Measurements from ENCODE around the gene GCN1.
A peak's percentile ranks its signal among the peaks of the same experiment; 100 is the strongest.

The GCN1 gene

DNA sequence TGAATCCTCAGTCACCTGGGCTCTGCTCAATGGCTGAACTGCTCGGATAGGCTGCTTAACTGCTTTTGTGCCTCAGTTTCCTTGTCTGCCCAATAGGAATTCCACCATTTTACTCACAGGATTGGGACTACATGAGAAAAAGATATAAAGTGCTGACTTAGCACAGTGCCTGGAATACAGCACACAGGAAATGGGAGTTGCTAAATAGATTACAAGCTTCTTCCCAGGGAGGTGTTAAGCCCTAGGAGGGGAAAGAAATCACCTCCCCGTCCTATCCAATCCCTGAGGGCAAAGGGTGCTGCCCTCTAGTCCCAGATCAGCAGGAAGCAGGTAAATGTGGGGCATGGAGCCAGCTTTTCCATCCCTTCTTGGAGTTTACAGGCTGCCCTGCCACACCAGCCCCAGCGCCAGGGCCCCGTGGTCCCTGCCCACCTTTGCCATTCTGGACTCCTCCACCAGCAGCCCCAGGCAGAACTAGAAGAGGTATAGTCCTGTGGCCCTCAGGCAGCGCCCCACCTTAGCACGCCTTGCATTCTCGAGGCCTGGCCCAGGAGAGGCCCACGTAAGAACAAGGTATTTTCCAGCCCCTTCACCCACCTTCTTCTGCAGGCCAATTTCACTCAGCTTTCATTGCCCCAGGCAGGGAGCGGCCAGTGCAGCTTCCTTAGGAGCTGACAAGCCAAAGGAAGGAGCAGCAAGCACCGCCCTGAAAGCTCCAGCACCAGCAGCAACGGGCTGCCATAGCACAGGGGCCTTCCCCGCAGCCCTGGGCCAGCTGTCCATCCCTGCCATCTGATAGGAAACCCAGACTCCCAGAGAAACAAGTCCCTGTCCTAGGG lies 35.2 kb upstream of the GCN1 start:
- no peak for DNase-seq

DNA sequence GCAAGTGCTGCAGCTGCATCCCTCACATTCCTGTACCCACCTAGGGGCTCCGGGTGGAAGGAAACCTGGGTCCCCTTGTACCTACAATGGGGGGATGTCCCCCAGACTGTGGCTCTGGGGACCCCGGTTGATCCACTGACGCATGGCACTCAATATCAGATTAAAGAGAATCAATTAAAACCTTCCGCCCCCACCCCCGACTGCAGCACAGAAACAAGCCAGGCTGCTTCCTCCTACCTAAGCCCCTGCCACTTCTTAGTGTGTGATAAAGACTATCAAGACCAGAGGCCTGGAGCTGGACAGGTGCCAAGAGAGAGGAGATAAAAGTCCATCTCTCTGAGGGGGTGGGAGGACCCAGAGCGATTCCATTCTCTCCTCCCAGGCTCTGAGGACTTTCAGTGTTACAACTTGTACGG lies 34.6 kb upstream of the GCN1 start:
- DNase-seq = no peak

DNA sequence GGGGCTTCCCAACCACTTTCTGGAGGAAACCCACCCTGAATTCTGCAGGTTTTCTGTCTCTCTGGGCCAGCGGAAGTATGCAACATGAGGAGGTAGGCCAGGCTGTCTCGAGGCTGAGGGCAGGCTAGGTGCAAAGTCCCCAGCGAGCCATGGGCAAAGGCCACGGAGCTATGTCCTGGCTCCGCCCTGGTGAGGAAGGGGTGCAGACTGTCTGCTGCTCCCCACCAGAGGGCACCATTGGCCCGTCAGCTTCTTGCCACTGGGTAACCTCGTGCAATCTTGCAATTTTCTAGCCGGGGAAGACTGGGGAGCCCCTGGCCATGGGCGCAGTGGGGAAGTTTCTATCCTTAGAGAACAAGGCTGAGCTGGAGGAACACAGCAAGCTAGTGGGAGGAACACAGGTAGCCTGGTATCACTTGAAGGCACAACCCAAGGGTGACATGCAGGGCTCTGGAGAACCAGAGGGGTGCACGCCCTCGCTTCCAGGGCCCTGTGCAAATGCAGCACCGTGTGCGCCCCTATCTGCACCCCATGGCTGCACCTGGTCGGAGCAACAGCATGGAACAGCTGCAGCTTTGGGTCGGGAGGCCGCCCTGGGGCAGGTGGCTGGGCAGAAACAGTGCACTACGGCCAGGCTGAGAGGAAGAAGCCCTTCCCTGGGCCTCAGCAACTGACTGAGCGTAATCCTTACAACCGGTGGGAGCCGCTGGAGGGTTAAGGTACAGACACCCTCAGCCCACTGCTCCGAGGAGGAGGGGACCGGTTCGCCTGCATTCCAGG lies 34.0 kb upstream of the GCN1 start:
- peak; percentile 42 for DNase-seq

DNA sequence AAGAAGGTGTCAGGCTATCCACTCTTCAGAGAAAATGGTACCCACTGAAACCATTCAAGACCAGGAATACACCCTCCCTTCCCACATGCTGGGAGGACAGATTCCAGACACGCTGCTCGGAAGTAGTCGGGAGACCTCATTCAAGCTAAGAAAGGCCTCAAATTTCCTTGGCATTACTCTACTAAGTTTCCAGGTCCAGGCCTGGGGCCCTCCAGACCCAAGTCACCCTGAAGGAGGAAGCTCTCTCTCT lies 33.5 kb upstream of the GCN1 start:
- DNase-seq = no peak

DNA sequence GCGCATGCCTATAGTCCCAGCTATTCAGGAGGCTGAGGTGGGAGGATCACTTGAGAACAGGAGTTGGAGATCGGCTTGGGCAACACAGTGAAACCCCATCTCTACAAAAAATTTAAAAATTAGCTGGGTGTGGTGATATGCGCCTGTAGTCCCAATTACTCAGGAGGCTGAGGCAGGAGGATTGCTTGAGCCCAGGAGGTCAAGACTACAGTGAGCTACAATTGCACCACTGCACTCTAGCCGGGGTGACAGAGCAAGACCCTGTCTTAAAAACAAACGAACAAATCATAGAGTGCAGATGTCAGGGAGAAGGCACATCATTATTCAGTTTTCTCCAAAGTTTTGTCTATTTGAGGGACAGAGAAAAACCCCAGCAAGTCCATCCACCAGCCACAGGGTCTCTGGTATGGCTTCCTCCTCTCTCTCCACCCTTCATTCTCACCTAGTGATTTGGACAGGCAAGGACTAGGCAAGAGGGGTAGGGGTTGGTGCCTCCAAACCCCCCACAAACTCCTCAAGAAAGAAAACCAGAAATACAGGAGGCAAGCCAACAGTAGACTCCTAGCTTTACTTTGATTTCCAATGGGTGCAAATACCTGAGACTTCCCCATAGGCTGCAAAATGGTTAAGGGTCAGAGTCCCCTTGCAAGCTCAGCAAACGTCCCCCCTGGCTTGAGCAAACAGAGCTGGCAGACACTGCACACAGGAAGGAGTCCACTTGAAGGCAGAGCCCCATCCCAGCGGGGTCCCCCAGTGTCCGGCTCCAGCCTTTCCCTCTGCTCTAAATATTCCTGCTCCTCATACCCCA lies 32.9 kb upstream of the GCN1 start:
- no peak for DNase-seq

DNA sequence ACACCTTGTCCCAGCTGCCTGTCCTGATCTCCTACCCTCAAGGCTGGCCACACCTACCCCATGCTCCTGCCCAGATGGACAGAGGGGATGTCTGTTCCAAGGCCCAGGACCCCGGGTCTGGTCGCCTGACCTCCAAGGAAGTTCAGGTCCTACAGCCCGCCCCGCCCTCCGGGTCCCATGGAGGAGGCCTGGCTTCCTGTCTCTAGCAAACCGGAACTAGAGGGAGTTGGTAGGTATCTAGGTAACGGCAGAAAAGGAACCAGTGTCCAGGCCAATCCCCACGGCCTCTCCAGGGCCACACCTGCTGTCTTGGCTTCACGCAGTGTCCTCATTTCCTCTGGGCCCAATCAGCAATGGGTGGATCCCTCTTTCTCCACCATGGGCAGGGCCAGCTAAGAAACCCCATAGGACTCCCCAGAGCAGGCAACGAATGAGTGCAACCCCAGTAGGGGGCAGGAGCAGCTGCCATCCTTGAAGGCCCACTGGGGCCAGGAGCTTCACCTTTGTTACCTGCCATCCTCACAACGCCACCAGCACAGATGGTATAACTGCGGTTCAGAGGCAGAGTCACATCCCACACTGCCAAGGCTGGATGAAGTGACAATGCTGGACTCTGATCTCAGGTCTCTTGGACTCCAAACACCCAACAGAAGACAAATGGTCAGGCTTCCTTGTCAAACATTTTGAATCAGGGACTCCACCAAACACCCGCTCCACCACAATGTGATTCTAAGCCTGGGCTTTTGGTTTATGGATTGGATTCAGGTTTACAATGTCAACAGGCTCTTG lies 31.5 kb upstream of the GCN1 start:
- no peak for DNase-seq

- DNase-seq = no peak
Observed at GRCh38 chr12:120225200-120225558, 30.7 kb upstream of the GCN1 start.

GRCh38 chr12:120224304-120225199 lies 30.0 kb upstream of the GCN1 start:
- no peak for DNase-seq

- DNase-seq = no peak
Observed at GRCh38 chr12:120223458-120224303, 29.2 kb upstream of the GCN1 start.

DNA sequence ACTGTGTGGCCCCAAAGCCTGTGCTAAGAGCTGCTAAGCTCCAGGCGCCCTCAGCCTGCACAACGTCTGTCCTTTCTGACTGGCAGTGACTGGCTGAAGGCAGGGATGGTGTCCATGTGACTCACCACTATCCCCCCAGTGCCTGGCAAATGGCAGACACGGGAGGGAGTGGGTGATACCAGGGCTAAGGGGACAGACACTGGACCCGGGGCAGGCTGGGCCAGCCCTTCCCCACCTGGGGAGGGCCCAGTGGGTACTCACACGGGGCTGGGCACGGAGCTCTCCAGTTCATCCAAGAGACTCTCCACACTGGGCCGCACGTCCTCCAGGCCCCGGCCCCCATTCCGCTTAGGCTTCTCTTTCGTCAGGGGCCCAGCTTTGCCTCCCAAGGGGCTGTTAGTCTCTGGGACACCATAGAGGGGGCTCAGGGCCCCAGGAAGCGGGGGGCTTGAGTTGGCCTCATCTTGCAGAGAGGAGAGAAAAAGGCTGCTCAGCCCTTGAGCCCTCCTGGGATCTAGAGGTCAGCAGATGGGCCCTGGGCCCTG lies 27.8 kb upstream of the GCN1 start:
- no peak for DNase-seq

DNA sequence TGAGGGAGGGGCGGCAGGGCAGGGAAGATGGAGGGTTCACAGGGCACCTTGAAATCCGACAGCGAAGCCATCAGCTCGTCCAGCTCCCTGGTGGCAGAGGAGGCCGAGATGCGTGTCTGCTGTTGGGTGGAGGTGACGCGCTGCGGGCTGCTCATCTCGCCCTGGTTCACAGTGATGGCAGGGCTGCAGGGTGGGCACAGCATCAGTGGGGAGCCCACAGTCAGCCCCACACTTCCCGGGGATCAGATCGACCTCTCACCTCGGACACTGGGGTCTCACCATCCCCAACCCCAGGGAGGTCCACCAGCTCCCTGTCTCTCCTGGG lies 27.0 kb upstream of the GCN1 start:
- DNase-seq = no peak

- no peak for DNase-seq
Observed at GRCh38 chr12:120220838-120221575, 26.5 kb upstream of the GCN1 start.

DNA sequence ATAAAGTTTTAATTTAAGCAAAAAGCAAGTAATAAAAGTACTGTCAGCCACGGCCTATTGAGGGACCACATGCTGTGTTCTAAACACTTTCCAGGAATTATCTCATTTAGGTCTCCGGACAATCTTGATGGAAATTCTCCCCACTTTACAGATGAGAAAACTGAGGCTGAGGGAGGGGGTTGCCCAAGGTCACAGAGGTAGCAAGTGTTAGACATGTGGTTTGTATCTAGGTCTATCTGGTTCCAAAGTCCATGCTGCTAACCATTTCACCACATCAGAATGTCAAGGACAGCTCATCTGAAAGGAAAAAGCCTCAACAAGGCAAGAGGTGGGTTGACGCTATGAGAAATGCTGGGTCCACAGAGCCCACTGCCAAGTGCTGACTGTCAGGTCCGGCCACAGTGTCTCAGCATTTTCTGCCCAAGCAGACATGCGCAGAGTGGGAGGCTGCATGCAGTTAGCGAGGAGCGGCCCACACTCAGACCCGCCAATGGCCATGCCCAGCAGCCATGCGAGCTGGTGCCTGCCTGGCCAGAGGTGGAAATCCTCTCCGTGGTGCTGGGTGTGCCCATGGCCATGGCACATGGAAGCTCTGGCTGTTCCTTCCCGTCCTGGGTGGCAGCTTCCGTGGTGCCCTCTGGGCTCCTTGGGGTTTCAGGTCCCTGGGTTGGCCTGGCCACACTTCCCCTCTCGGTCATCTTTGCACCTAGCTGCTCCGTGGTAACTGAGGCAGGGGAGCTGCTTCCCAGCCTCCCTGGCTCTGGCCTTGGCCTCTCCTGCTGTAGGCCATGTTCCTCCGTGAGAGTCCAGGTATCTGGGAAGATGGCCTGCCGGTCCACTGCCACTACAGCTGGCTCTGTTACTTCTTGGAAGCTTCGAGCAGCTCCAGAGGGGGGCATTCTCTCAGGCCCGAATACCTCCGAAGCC lies 24.4 kb upstream of the GCN1 start:
- DNase-seq = no peak

DNA sequence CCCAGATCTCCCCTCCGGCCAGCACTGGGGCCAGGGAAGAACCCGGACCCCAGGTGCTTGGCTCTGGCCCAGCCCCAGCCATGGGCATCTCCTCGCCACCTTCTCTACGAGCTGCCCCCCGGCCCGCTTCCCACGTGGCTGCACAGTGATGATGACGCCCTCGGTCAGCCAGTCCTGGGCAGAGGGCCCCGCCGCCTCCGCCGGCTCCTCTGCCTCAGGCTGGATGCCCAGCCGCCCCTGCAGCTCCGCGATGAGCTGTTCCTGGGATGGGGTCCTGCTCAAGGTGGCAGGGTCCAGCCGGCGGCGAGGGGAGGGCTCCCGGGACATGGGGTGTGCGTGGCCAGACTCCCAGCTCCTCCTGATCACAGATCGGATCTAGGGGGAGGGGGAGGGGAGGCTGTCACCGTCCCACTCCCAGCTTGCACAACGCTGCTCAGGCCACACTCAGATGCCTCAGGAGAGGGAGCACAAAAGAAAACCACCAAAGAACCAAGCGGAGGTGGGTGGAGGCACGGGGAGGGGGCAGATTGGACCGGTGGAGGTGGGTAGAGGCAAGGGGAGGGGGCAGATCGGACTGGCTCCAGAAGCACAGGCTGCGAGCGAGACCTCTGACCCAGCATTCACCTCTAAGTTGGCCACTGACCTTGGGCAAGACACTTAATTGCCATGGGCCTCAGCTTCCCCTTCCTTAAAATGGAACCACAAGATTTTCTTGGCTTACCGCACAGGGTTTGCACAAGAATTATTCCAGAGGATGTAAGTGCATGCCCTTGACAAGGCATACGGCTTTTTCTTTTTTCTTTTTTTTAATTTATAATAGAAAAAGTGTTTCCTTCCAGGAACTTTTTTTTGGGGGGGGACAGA lies 22.5 kb upstream of the GCN1 start:
- DNase-seq = no peak

DNA sequence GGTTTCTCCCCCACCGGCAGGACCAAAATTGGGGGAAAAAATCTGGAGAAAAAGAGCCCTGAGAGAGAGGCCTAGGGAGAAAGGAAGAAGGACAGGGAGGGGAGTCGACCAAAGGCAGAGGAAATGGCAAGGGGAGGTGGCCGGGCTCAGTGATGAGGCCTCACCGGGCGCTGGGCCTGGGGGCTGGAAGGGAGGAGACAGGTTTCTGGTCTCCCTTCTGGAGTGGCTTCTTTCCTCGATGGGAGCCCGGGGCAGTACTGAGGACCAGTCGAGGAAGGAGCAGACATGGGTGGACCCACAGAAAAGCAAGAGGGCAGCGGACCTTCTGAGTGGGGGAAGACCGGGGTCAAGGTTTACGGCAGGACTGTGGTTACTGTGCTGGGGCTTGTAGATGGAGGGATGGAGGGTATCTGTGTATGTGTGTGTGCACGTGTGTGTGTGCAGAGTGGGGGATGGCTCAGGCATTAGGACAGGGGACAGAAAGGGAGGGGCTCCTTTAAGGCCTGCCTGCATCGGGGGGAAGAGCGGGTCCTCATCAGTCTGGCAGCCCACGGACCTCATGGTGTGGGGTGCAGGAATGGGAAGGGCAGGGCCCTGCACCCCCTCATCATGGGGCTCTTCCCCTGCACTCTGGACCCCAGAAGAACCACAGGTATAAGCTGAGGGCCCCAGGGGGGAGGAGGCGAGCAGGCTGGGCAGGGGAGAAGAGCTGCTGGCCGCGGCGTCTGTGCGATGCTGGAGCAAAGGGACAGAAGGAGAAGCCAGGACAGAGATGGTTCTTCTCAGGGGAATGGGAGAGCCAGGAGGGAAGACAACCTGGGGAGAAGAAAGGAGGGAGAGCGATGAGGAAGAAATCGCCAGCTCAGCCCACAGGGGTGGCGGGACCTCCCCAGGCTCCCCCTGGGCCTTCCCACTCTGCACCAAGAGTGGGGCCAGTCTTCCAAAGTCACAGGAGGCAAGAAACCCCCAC lies 21.5 kb upstream of the GCN1 start:
- DNase-seq = no peak

DNA sequence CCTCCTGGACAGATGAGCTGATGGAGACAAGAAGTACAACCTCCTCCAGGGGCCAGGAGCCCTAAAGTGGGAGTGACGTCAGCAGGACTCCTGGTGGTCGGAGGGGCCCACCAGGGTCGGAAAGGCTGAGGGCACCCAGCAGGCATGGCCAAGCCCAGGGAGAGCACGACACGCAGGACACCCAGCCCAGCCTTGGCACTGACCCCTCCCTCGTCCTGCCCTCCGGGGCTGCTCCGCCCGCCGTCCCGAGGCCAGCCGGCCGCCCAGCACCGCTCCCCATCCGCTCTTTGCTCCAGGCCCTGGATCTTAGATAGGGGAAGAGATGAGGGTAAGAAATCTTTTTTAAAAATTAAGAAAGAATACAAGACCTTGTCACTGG lies 20.8 kb upstream of the GCN1 start:
- no peak for DNase-seq

All from NCI-H1436 treated with DMSO at 0.1 percent for 48 hours (cell line).